GM19099 (cell line): ENCODE data around the gene CREB3L2.

ENCODE experiments used
- POLR2A ChIP-seq: IDR thresholded peaks from 3 replicates; pipeline ENCODE4 v1.6.1; 2011; ENCODE audit warnings: low read depth; ENCODE audit not compliant: insufficient read length; ENCODE audit errors: extremely low read depth

Gene CREB3L2

GRCh38 chr7:137850571-137850970 lies 151.3 kb downstream of the CREB3L2 start:
- TF ChIP-seq POLR2A: no peak

- TF ChIP-seq POLR2A: no peak
These were observed 153.8 kb downstream of the CREB3L2 start for GRCh38 chr7:137848095-137848494.

DNA sequence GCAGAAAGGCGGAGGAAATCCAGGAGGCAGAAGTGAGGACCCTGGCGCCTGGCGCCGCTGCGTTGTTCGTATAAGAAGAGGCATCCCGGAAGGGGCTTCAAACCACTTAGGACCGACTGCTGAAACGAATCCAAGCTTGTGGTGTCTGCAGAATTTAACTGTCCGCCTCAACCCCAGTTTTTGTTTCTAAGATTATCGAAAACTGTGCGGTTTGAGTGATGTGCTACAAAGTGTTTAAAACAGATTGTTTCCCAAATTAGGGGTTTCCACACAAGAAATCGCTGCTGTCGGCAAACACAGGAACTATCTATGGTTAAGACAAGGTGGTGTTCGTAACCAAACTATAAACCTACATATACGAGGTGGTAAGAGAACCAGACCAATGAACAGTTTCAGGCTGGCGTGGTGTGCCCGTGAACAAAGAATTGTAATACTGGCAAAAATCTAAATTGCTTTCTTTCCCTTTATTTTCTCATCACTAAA lies 154.3 kb downstream of the CREB3L2 start:
- TF ChIP-seq POLR2A: no peak

DNA sequence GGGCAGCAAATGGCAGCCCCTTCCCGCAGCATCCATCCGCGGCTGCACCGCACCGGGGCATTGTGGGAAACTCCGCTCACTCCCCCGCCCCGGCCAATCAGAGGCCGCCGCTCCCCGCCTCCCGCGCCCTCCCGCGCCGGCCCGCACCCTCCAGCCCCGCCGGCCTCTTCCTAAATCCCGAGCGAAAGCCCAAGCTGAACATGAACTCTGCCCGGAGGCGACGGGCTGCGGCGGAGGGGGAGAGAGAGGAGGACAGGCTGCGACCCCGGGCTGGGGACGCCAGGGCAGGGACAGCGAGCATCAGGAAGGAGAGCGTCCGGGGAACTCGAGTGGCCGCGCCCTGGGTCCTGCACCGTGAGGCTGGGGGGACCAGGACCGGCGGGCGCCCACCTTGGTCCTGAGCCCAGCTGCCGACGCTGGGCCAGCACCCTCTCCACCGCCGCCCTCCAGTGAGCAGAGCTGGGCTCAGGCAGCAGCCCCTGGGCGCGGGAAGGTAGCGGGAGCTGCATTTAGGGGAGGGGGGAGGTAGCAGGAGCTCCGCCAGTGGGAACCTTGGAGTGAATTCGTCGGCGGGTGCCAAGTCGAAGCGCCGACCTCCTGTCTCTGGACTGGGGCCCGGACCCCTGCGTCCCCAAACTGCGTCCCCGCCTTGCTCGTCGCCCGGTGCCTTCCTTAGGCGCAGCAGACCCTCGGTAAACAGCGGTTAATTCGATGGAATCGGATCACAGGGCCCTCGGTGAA lies 154.9 kb downstream of the CREB3L2 start, which contains the start of gene DGKI:
Gene DGKI (minus strand): TSS at position 148 of the 741 bp plus-strand sequence.
- TF ChIP-seq POLR2A: no peak

- no peak for TF ChIP-seq POLR2A
These were observed 155.4 kb downstream of the CREB3L2 start for GRCh38 chr7:137846549-137846826.

DNA sequence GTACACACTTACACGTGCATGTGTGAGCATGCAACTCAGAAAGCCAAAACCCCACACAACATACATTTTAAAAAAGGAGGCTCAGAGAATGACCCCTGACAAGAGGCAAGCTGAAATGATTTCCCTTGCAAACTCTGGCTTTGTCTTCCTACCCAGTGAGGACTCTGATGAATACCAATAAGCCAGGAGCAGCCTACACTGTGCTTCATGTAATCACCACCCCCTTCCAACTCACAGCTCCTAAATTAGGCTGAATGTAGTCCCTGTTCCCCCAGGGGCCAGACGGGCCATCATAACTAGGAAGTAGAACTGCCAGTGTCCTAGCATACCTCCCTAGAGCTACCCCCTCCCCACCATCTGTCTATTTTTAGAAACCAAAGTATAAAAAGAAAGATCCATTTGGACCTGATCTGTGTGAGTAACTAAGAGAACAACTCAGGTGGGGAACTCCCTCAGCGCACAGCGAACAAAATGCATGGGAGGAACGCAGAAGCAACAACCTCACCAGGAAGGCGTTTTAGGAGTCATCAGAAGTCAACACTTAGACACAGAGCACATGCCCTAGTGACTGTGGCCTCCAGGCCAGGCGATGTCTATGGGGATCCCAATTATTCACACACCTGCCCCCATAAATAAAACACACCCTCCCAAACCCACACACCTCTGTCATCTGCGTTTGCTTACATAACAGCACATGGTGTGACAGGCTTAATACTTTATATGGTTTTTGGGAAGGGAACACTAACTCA lies 157.0 kb downstream of the CREB3L2 start:
- no peak for TF ChIP-seq POLR2A

DNA sequence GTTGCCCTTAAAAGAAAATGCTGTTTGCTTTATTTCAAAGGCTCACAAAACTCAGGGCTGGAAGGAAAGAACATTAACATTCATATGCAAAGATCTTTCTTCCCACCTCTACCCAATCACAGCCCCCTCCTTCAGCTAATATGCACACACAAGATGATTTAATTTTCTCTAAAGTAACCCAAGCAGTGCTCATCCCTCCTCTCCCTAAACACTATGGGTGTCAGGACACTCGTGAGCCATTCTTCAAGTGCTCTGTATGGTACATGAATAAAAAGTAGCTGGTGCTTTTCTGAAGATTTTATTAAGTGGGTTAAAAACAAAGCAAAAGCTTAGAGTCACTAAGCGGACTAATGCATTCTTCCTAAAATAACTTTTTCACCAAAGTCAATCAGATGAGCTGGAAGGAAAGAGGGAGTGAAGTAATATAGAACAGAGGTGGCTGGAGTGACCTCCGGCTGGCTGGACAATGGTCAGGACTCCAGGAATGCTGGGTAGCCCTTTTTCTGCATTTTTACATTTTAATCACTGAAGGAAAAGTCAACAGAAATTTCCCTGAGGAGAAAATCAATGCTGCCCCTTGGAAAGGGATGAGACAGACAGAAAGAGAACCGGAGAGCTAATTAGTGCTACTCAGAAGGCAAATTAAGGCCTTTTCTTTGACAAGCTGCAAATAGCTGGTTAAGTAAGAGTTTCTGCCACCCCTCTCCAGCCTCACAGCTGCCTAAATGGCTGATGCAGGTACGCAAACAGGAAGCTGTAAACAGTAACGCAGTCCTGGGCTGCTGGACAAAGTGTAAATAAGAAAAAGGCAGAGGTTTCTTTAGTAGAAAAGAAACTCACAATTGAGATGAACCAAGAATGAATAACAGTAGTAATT lies 161.7 kb downstream of the CREB3L2 start:
- TF ChIP-seq POLR2A: no peak

- TF ChIP-seq POLR2A: no peak
These were observed 163.1 kb downstream of the CREB3L2 start for GRCh38 chr7:137838706-137839315.

GRCh38 chr7:137836541-137836940 lies 165.3 kb downstream of the CREB3L2 start:
- no peak for TF ChIP-seq POLR2A

GRCh38 chr7:137836113-137836509 lies 165.8 kb downstream of the CREB3L2 start:
- TF ChIP-seq POLR2A: no peak

DNA sequence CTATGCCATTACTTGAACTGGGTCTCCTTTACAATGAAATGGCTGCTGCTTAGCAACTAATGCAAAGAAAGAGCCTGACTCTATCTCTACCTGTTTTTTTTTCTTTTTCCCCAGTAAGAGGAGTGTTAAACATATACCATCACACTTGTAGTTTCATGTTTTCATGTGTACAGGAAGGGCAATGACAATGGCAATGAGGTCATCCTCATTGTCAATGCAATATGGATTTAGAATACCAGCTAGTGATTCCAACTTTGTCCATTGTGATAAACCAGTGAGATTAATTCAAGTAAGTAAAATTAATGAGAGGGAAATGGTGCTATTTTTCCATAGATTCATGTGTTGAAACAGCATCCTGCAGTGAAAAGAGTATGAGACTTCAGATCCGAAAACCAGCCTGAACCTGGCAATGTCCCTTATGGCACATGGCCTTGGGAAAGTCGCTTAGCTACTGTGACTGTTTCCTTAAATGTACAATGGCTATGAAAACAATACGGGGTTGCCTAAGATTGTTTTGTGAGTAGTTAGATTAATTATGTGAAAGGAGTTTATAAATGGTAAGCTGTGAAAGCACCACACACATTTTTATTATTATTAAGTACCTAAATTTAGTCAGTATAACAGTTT lies 166.3 kb downstream of the CREB3L2 start:
- TF ChIP-seq POLR2A: no peak

GRCh38 chr7:137834552-137834951 lies 167.3 kb downstream of the CREB3L2 start:
- no peak for TF ChIP-seq POLR2A

DNA sequence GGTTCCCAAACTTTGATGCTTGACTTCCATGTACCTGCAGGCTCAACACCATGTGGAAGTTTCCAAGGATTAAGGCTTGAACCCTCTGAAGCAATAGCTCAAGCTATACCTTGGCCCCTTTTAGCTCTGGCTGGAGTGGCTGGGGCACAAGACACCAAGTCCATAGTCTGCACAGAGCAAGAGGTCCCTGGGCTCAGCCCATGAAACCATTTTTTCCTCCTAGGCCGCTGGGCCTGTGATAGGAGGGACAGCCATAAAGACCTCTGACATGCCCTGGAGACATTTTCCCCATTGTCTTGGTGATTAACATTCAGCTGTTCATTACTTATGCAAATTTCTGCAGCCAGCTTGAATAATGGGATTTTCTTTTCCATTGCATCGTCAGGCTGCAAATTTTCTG lies 169.5 kb downstream of the CREB3L2 start:
- TF ChIP-seq POLR2A: no peak

GRCh38 chr7:137829337-137829992 lies 172.4 kb downstream of the CREB3L2 start:
- TF ChIP-seq POLR2A: no peak
